ENCODE results near the gene MBLAC1. TPM values are rescaled to one million over a fixed set of nuclear protein-coding genes. Genes with fewer than 3 reads are reported as not detected.

The MBLAC1 gene
- total and polyA plus RNA-seq, 9 of the 15 experiments (the other 6 are each of a cell fraction or from before 2014, with no cell fraction given) = 0.03 to 3.1 (median 0.52) TPM

- TF ChIP-seq ZNF586 (CRISPR knock-in tag; conservative IDR thresholded peaks at IDR 0.05) (no peak), TEAD4 (IDR thresholded peaks at IDR 0.05; ENCODE audit: low read length) (no peak), TEAD4 (CRISPR knock-in tag; IDR thresholded peaks at IDR 0.05; ENCODE audit: borderline replicate concordance) (no peak), ELK3 (CRISPR knock-in tag; IDR thresholded peaks at IDR 0.05) (no peak), CBX1 (IDR thresholded peaks at IDR 0.05; ENCODE audit: low read depth) (0 out of 2 replicates have a peak, but pooled peaks have one; percentile 7), NR2C2 (CRISPR knock-in tag; IDR thresholded peaks at IDR 0.05) (no peak), NR2C2 (tag; IDR thresholded peaks at IDR 0.05) (0 out of 2 replicates have a peak, but pooled peaks have one; percentile 2), NFE2 (IDR thresholded peaks at IDR 0.05; ENCODE audit: low read depth) (no peak), ZNF644 (tag; IDR thresholded peaks at IDR 0.05; ENCODE audit: low read depth) (no peak)
These were observed 42.5 kb downstream of the MBLAC1 start (continued) for GRCh38 chr7:100169147-100169850.
